Ovary (tissue), 9 donors: ENCODE measurements around the gene PAFAH2. TPM values are rescaled to one million over a fixed set of nuclear protein-coding genes. Genes with fewer than 3 reads are reported as not detected.

Source experiments
- DNase-seq, 5 donors: peaks; one replicate each; pipeline ENCODE4 v3.0.0-alpha.2; 2019 to 2020
- H3K27ac ChIP-seq, 2 donors: fragments of 200-600 bp; one replicate each; pipeline versions ENCODE4 v1.5.1 to v1.8.0; 2019 to 2022
- H3K27me3 ChIP-seq: fragments of 200-600 bp; one replicate; pipeline ENCODE4 v1.8.0; 2022
- H3K36me3 ChIP-seq: fragments of 200-600 bp; sonication (generic); one replicate; pipeline ENCODE4 v1.5.1; 2019
- H3K4me1 ChIP-seq: one replicate; pipeline ENCODE4 v1.8.1; 2013; ENCODE audit warnings: mild to moderate bottlenecking, moderate library complexity; ENCODE audit not compliant: insufficient read depth
- H3K4me3 ChIP-seq: fragments of 200-600 bp; sonication (generic); one replicate; pipeline ENCODE4 v1.5.1; 2017
- H3K9me3 ChIP-seq, 2 donors: fragments of 200-600 bp in 1 of 2; sonication (generic) in 1 of 2; one replicate each; pipeline versions ENCODE4 v1.5.1 to v1.8.1; 2013 to 2019; ENCODE audit warnings: mild to moderate bottlenecking in 1 of 2, moderate library complexity in 1 of 2
- EP300 ChIP-seq: sonication (generic); formaldehyde crosslinking; IDR thresholded peaks from one replicate; pipeline ENCODE4 v1.6.1; 2017; ENCODE audit warnings: antibody characterized with exemption
- POLR2A ChIP-seq: fragments of 450-650 bp; IDR thresholded peaks from one replicate; pipeline ENCODE4 v1.6.1; 2017; ENCODE audit warnings: antibody characterized with exemption, mild to moderate bottlenecking, moderate library complexity
- WGBS, 3 donors: extraction: QIAGEN DNeasy Blood & Tissue Kit in 1 of 3; methylation state at CpG; one replicate each; pipeline versions ENCODE4 v1.1.5 to v1.1.7; 2013 to 2017; 5-methylcytosine and 5-hydroxymethylcytosine counted together
- intact Hi-C, 4 donors: fragments of 100-400 bp; cut with DNase I; formaldehyde crosslinking; loops; one replicate each; pipeline versions ENCODE4 v1.11.0 to v1.15.1; 2022 to 2023
- polyA plus RNA-seq, 2 donors: library from polyadenylated mRNA; stranded (reverse); fragments of 200-250 nt in 1 of 2; fragments of 350-450 nt in 1 of 2; fragmentation: Illumina TruSeq in 1 of 2; extraction: RNeasy Lipid Tissue Mini Kit (QIAGEN cat#74804) in 1 of 2; gene quantifications; one replicate each; pipeline ENCODE4 v1.2.3, GENCODE V29; 2013 to 2014
- total RNA-seq, 7 donors: library from RNA; depleted of rRNA in 2 of 7; stranded (reverse); fragments of >200 nt in 2 of 7; fragmentation: NEBNext Ultra II Directional in 3 of 7; extraction: Animal tissue kit (Norgen Biotek cat#: 25700) in 3 of 7; gene quantifications; one replicate each; pipeline versions ENCODE4 v1.1.0 to v1.2.4, GENCODE V29; 2016 to 2023
- TF ChIP-seq, protein P1 (sequence below), 3 donors: fragments of 450-650 bp in 2 of 3; fragments of 200-600 bp in 1 of 3; IDR thresholded peaks; one replicate each; pipeline versions ENCODE4 v1.5.1 to v1.8.0; 2016 to 2022; ENCODE audit warnings: antibody characterized with exemption in 3 of 3, mild to moderate bottlenecking in 1 of 3
- donor health status: DM: no; HTN: no; CAD: no; lungs with moderate emphysema.
- donor health status: DM: no; HTN: no; CAD: no.
- donor health status: Bipolar disorder and iron deficiency.
- donor health status: DM: yes; HTN: yes; CAD: no.
- donor health status: DM: no; HTN: no; CAD: no.
- donor health status: DM: yes; HTN: yes; CAD: no.

Gene PAFAH2
- total and polyA plus RNA-seq, 9 donors, result 3.4 to 12.1 (median 6.1) TPM

DNA sequence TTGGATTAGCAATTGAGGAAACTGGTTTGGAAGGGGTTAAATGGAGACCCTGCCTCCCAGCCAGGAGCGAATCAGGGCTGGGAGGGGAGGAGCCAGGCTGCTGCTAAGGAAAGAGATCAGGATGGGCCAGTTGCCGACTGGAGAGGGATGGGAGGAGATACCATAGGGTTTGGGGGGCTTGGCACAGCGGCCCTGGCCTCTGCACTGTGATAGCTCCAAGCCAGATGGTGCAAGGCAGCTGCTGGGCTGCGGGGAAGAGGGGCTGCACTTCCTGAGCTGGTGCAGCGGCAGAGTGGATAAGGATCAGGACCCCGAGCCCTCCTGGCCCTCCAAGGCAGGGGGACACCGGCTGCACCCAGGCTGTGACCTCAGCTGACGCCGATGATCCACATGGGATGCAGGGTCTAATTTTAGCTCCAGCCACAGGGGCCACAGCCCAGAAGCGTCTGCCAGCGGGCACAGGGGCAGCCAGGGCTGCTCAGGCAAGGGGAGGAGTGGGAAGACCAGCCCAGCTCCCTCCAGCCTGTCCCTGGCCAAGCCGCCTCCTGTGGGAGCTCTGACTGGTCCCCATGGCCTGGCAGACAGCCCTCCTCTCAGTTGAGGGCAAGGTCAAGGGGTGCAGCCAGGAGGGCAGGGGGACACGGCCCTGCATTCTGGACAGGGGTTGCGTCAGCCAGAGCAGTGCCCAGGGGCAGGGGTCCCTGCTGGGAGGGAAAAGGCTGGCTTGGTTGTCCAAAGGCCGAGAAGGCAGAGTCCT, 24.0 kb upstream of the PAFAH2 start, which contains the start of gene EXTL1:
EXTL1 (plus strand) TSS at position 129 of the 757 bp plus-strand sequence. CDS start 872 bp downstream, outside the sequence.
- 12 to 17% (median 15%) methylated on average over 15 of the region's 15 CpGs for WGBS, 3 donors
- TF ChIP-seq POLR2A, result no peak
- no peak for TF ChIP-seq EP300
- TF ChIP-seq, protein P1, sequence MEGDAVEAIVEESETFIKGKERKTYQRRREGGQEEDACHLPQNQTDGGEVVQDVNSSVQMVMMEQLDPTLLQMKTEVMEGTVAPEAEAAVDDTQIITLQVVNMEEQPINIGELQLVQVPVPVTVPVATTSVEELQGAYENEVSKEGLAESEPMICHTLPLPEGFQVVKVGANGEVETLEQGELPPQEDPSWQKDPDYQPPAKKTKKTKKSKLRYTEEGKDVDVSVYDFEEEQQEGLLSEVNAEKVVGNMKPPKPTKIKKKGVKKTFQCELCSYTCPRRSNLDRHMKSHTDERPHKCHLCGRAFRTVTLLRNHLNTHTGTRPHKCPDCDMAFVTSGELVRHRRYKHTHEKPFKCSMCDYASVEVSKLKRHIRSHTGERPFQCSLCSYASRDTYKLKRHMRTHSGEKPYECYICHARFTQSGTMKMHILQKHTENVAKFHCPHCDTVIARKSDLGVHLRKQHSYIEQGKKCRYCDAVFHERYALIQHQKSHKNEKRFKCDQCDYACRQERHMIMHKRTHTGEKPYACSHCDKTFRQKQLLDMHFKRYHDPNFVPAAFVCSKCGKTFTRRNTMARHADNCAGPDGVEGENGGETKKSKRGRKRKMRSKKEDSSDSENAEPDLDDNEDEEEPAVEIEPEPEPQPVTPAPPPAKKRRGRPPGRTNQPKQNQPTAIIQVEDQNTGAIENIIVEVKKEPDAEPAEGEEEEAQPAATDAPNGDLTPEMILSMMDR (IDR thresholded peaks at IDR 0.05), result no peak
- H3K27ac ChIP-seq, result peak within 1 kb of the TSS in 1 of 2 donors; percentile 59
- intact Hi-C loops, result no loop called here
- peak; percentile 39 to 73 (median 64) for DNase-seq
- H3K27me3 ChIP-seq, result no peaks in the 10 kb centered on the region
- peak within 1 kb of the TSS; percentile 16 for H3K4me3 ChIP-seq
- peaks cover 26% of the 10 kb centered on the region for H3K4me1 ChIP-seq
- H3K9me3 ChIP-seq, result no peaks in the 10 kb centered on the region
- H3K36me3 ChIP-seq, result no peaks in the 10 kb centered on the region

DNA sequence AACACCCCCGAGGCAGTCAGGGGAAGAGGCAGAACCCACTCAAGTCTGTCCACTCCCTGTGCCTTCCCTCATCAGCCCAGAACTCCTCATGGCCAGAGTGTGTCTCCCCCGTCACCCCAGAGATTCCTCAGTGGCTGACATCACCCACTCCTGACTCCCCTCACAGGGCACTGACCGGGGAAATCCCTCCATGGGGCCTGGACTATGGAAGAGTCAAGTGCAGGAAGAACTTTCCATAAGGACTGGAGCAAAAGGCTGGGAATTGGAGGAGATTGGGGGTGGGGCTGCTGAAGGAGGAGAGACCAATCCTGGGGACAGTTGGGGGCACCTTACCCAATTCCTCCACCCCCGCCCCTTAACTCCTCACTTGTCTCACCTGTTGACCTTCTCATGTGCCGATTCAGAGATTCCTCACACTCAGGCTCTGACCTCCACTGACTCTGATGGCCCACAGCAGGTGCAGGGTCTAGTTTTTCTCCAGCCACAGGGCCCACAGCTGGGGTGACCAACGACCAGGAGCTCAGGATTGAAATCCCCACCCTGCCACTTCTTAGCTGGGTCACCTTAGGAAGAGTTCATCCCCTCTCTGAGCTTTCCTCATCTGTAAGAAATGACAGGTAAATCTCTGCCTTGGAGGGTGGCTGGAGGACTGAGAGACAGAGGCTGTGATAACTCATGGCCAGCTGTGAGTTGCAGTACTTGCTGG, 23.2 kb upstream of the PAFAH2 start:
- intact Hi-C loops, result no loop called here
- H3K4me3 ChIP-seq, result no peak overlapping the region

DNA sequence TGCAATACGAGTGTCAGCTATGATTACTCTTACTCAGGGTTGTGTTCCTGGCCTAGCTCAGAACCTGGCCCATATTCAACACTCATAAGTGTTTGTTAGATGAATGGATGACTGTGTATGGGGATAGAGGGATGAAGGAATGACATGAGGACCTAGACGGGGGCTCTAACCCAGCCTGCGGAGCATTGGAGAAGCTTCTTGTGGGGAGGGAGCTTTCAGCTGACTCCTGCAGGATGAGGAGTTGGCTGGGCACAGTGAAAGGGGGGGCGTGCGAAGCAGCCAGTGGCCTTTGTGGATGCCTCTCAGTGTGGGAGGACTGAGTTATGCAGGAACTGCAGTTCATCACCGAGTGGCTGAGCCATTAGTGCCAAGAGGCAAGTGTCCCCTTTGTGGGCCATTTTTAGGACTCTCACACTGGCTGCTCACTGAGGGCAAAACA, 22.5 kb upstream of the PAFAH2 start:
- Histone ChIP-seq H3K27me3 (no peaks in the 10 kb centered on the region), H3K27ac (peak overlapping the region in 1 of 2 donors; percentile 59), H3K4me1 (peaks cover 26% of the 10 kb centered on the region), H3K4me3 (no peak overlapping the region), H3K9me3 (no peaks in the 10 kb centered on the region), H3K36me3 (no peaks in the 10 kb centered on the region)
- WGBS, 3 donors, result 15 to 21% (median 16%) methylated on average over 6 of the region's 6 CpGs
- intact Hi-C loops, result no loop called here
- TF ChIP-seq, protein P1 (IDR thresholded peaks at IDR 0.05), result no peak
- TF ChIP-seq POLR2A (no peak), EP300 (no peak)
- DNase-seq, result peak; percentile 45 to 65 (median 52)

More for the DNA sequence above, 23.2 kb upstream of the PAFAH2 start:
- H3K36me3 ChIP-seq, result no peaks in the 10 kb centered on the region
- peak overlapping the region in 1 of 2 donors; percentile 59 for H3K27ac ChIP-seq
- DNase-seq, result no peak
- peaks cover 26% of the 10 kb centered on the region for H3K4me1 ChIP-seq
- H3K9me3 ChIP-seq, result no peaks in the 10 kb centered on the region
- no peak for TF ChIP-seq EP300
- H3K27me3 ChIP-seq, result no peaks in the 10 kb centered on the region
- WGBS, 3 donors, result 50 to 59% (median 52%) methylated on average over 6 of the region's 6 CpGs

DNA sequence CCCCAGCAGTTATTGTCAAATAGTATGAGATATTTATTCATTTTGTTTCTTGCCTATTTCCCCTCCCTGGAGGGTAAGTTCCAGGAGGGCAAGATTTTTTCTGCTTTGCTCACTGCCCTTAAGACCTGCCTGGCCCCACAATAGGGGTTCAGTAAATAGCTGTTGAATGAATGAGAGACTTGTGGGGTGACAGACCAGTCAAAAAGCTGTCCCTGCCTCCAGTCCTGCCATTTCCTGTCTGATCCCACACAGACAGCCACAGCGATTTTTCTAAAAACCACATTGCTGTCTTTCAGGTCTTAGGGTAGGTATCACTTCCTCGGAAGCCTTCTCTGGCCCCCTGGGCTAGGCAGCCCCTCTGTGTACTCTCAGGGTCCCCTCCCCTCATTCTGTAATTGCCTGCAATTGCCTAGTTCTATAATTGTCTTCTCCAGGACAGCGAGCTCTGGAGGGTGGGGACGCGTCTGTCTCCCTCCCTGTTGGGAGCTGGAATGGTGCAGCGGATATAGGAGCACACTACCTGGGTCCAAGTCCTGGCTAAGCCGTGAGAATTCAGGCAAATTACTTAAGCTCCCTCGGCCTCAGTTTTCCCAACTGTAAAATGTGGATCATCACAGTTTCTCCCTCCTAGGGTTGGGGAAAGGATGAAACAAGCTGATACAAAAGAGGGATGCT, 21.9 kb upstream of the PAFAH2 start:
- no peaks in the 10 kb centered on the region for H3K36me3 ChIP-seq
- H3K4me1 ChIP-seq, result peaks cover 26% of the 10 kb centered on the region
- H3K27ac ChIP-seq, result peak overlapping the region in 1 of 2 donors; percentile 59
- no peak for DNase-seq
- TF ChIP-seq POLR2A (no peak), EP300 (no peak)
- TF ChIP-seq, protein P1 (IDR thresholded peaks at IDR 0.05), result no peak
- intact Hi-C loops, result no loop called here
- H3K9me3 ChIP-seq, result no peaks in the 10 kb centered on the region
- no peaks in the 10 kb centered on the region for H3K27me3 ChIP-seq
- 74 to 80% (median 75%) methylated on average over 8 of the region's 8 CpGs for WGBS, 3 donors
- H3K4me3 ChIP-seq, result no peak overlapping the region
